ENCODE measurements around the gene SLC10A7.

GRCh38 chr4:146525754-146526153, 4.0 kb upstream of the SLC10A7 start:
- TF ChIP-seq CTCF (IDR thresholded peaks at IDR 0.05) = no peak
- no peak for TF ChIP-seq POLR2AphosphoS5 (IDR thresholded peaks at IDR 0.05)
- TF ChIP-seq POLR2A (IDR thresholded peaks at IDR 0.05) = no peak
